Hematopoietic multipotent progenitor cell (in vitro differentiated cells): Measurements from ENCODE around the gene BRINP1. TPM values are rescaled to one million over a fixed set of nuclear protein-coding genes. Genes with fewer than 3 reads are reported as not detected.

ENCODE experiments used
- DNase-seq, 3 donors: peaks; one replicate each; pipeline ENCODE4 v3.0.0-alpha.2; 2011 to 2015; ENCODE audit warnings: low read depth in 2 of 3, low spot score in 2 of 3
- total RNA-seq: library from RNA; depleted of rRNA; stranded (reverse); fragments of >200 nt; gene quantifications from one replicate; pipeline ENCODE4 v1.2.3, GENCODE V29; 2012

BRINP1 gene
- total RNA-seq, 1 donor = not detected

DNA sequence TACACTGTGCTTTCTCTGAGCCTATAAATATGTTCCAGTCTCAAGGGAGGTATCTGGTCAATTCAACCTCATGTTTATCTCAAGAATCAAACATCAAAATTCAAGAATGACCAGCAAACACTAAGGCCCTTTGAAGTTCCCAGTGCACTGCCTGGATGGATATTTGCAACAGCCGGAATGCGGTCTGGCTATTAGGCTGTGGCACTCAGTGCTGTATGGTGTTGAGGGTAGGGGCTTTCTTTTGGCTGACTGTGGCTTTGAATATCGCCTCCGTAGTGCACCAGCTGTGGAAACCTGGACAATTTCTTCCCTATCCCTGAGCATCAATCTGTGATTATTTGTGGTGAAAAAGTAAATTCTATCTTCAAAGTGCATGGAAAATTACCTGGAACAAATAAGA, 220.4 kb downstream of the BRINP1 start:
- no peak for DNase-seq

- DNase-seq = no peak
Measured at GRCh38 chr9:119137479-119137878, 231.8 kb downstream of the BRINP1 start.

DNA sequence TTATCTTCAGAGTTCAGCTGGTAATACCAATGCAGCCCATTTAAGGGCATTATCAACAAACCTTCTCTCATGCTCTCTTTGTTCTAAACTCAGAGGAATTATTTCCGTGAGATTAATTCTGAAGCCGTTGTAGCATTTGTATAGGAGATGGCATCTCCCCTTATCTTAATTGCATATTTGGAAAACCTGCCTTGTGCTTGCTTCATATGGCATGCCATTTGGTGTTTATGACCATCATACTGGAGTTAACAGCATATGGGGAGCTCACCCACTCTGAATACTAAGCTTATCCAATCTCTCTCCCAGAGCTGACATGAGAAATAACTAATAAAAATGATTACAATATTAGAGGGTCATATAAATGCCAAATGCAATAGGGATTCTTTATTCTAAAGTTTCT, 243.2 kb downstream of the BRINP1 start:
- DNase-seq = no peak

GRCh38 chr9:119121899-119122298, 247.3 kb downstream of the BRINP1 start:
- no peak for DNase-seq

GRCh38 chr9:119117409-119117808, 251.8 kb downstream of the BRINP1 start:
- DNase-seq = no peak
